Mucosa of rectum (tissue), 2 donors: ENCODE results near the gene RFX3.

Experiments used
- H3K27ac ChIP-seq, 2 donors: one replicate each; pipeline ENCODE4 v1.7.0; 2013; ENCODE audit warnings: inconsistent platforms in 2 of 2, low read depth in 2 of 2, low read length in 2 of 2
- H3K27me3 ChIP-seq, 2 donors: one replicate each; pipeline ENCODE4 v1.7.0; 2013; ENCODE audit warnings: low read length in 2 of 2; ENCODE audit not compliant: control insufficient read depth in 2 of 2, insufficient read depth in 2 of 2
- H3K36me3 ChIP-seq, 2 donors: one replicate each; pipeline ENCODE4 v1.7.0; 2013; ENCODE audit warnings: low read length in 2 of 2; ENCODE audit not compliant: control insufficient read depth in 2 of 2, insufficient read depth in 2 of 2
- H3K4me1 ChIP-seq, 2 donors: one replicate each; pipeline ENCODE4 v1.7.0; 2013; ENCODE audit warnings: low read length in 2 of 2, mild to moderate bottlenecking in 1 of 2; ENCODE audit not compliant: control insufficient read depth in 2 of 2, insufficient read depth in 2 of 2
- H3K4me3 ChIP-seq, 2 donors: one replicate each; pipeline ENCODE4 v1.7.0; 2013; ENCODE audit warnings: low read length in 2 of 2
- H3K9ac ChIP-seq, 2 donors: one replicate each; pipeline ENCODE4 v1.7.0; 2013; ENCODE audit warnings: low read length in 2 of 2, low read depth in 1 of 2, mild to moderate bottlenecking in 1 of 2
- H3K9me3 ChIP-seq, 2 donors: one replicate each; pipeline ENCODE4 v1.7.0; 2013; ENCODE audit warnings: low read length in 2 of 2; ENCODE audit not compliant: control insufficient read depth in 2 of 2
- donor health status: healthy.
- donor health status: Normal muscosa, but diverticular disease.

RFX3 gene

DNA sequence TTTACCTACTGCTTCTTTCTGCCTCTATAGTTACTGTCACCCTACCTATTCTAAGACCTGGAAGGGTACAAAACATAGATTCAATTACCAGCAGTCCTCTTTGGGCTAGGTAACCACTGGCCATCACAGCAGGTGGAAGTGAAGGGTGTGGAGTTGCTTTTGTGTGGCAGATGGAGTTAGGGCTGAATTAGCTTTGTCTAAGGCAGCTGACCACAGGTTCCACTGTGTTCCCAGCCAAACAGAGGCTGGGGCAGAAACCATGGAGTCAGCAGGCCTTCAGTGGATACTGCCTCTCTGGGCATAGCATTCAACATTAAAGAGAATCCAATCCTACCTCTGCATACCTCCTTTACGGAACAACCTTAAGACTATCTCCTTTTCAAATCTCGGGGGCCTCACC lies 254.2 kb downstream of the RFX3 start:
- Histone ChIP-seq H3K27ac (no peak overlapping the region), H3K9me3 (no peaks in the 10 kb centered on the region), H3K27me3 (no peaks in the 10 kb centered on the region), H3K36me3 (peaks cover 0 to 4% of the 10 kb centered on the region in 2 donors), H3K4me3 (no peak overlapping the region), H3K4me1 (no peaks in the 10 kb centered on the region), H3K9ac (no peak overlapping the region)

DNA sequence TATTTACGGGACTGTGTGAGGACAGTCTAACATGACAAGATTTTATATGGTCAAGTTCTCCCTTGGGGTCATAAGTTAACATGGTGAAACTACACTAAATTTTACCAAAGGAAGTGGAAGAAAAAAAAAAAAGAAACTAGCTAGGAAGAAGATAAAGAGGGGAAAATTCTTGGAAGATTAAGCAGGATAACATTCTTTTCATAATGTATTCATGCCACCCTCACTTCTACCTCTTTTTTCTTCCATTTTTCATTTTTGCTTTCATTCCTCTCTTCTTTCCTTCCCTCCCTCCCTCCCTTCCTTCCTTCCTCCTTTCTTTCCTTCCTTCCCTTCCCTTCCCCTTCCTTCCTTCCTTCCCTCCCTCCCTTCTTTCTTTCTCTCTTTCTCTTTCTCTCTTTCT lies 254.6 kb downstream of the RFX3 start:
- H3K4me1 ChIP-seq, result no peaks in the 10 kb centered on the region
- no peaks in the 10 kb centered on the region for H3K27me3 ChIP-seq
- peaks cover 0 to 4% of the 10 kb centered on the region in 2 donors for H3K36me3 ChIP-seq
- H3K9ac ChIP-seq, result no peak overlapping the region
- no peak overlapping the region for H3K27ac ChIP-seq
- H3K4me3 ChIP-seq, result no peak overlapping the region
- H3K9me3 ChIP-seq, result no peaks in the 10 kb centered on the region

- H3K27ac ChIP-seq, result no peak overlapping the region
- H3K36me3 ChIP-seq, result peaks cover 3 to 6% of the 10 kb centered on the region in 2 donors
- no peaks in the 10 kb centered on the region for H3K9me3 ChIP-seq
- H3K27me3 ChIP-seq, result no peaks in the 10 kb centered on the region
- H3K4me1 ChIP-seq, result no peaks in the 10 kb centered on the region
- H3K4me3 ChIP-seq, result no peak overlapping the region
- no peak overlapping the region for H3K9ac ChIP-seq
These were observed 257.6 kb downstream of the RFX3 start for GRCh38 chr9:3268223-3268622.

DNA sequence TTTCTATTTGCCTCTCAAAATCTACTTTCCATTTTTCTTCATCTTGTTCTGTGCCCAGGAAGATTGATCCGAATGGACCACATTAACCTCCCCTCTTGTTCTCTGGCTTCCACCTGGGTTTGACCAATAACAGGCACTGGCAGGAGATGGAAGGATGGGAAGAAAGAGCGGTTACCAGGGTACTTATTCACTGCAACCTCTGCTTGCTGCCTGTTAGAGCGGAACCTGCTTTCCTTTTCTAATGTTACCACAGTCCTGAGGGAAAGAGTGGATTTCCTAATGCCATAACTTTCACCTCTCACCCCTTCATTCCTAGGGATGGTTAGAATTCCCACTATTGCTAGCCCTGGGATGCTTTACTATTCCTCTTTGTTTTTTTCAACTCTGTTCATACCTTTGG lies 262.1 kb downstream of the RFX3 start:
- Histone ChIP-seq H3K36me3 (peaks cover 2 to 8% of the 10 kb centered on the region in 2 donors), H3K4me3 (no peak overlapping the region), H3K4me1 (no peaks in the 10 kb centered on the region), H3K27ac (no peak overlapping the region), H3K27me3 (no peaks in the 10 kb centered on the region), H3K9ac (no peak overlapping the region), H3K9me3 (no peaks in the 10 kb centered on the region)

- H3K27me3 ChIP-seq, result no peaks in the 10 kb centered on the region
- H3K4me3 ChIP-seq, result no peak overlapping the region
- no peaks in the 10 kb centered on the region for H3K9me3 ChIP-seq
- H3K36me3 ChIP-seq, result peaks cover 2 to 8% of the 10 kb centered on the region in 2 donors
- H3K27ac ChIP-seq, result no peak overlapping the region
- no peaks in the 10 kb centered on the region for H3K4me1 ChIP-seq
- no peak overlapping the region for H3K9ac ChIP-seq
These were observed 262.8 kb downstream of the RFX3 start for GRCh38 chr9:3262826-3263529.

GRCh38 chr9:3261484-3261883 lies 264.3 kb downstream of the RFX3 start:
- Histone ChIP-seq H3K36me3 (peaks cover 4 to 10% of the 10 kb centered on the region in 2 donors), H3K4me3 (no peak overlapping the region), H3K4me1 (no peaks in the 10 kb centered on the region), H3K9ac (no peak overlapping the region), H3K27ac (no peak overlapping the region), H3K27me3 (no peaks in the 10 kb centered on the region), H3K9me3 (no peaks in the 10 kb centered on the region)

DNA sequence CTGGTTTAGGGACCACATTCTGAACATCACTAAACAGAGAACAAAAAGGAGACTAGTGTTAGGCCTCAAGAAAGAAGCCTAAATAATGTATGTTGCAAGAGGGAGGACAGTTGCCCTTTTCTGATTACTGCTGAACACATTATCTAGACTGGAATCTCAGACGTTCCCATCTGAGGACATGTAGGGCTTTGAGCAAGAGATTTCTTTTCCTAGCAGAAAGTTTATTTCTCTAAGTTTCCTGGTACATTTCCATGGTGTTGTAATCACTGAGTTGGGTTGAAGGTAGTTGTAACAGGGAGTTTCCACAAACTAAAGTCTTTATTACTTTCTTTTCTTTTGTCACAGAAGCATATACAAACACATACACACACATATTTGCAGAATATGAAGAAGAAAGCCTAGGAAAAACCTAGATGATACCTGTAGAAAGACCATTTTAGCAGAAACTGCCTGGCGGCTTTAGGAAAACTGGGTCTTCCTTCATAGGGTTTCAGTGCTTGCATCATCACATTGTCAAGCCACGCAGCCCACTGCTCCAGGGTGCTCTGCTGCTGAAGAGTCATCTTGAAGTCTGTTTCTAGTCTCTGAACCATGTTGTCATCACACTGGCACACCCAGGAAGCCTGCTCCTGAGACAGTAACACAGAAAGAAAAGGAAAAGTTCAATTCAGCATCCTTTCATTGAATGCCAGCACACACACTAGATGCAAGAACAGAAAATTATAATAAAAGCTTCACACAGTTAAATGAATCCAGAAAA lies 269.1 kb downstream of the RFX3 start:
- Histone ChIP-seq H3K27ac (no peak overlapping the region), H3K27me3 (no peaks in the 10 kb centered on the region), H3K36me3 (peaks cover 4 to 9% of the 10 kb centered on the region in 2 donors), H3K4me3 (no peak overlapping the region), H3K9ac (no peak overlapping the region), H3K9me3 (no peaks in the 10 kb centered on the region), H3K4me1 (no peaks in the 10 kb centered on the region)

GRCh38 chr9:3251309-3251708 lies 274.5 kb downstream of the RFX3 start:
- H3K4me1 ChIP-seq, result no peaks in the 10 kb centered on the region
- H3K9ac ChIP-seq, result no peak overlapping the region
- peaks cover under 1 to 9% of the 10 kb centered on the region in 2 donors for H3K36me3 ChIP-seq

DNA sequence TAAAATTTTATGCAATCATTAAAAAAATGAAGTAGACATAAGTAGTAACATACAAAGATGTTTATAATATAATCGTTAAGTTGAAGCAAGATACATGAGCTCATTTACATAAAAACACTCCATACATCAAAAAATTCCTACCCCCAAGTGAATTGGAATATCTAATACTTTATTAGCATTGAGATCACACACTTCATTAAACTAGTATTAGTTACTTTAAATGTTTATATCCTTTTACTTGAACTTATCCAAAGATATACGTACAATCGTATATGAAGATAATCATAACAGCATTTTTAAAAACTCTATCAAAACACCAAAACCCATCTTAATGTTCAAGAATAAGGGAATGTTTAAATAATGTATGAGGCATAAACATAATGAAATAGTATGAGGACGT lies 275.1 kb downstream of the RFX3 start:
- no peaks in the 10 kb centered on the region for H3K4me1 ChIP-seq
- no peak overlapping the region for H3K9ac ChIP-seq
- no peak overlapping the region for H3K27ac ChIP-seq
- H3K9me3 ChIP-seq, result no peaks in the 10 kb centered on the region
- no peak overlapping the region for H3K4me3 ChIP-seq
- peaks cover 0 to 9% of the 10 kb centered on the region in 2 donors for H3K36me3 ChIP-seq
- no peaks in the 10 kb centered on the region for H3K27me3 ChIP-seq

More at GRCh38 chr9:3251309-3251708, 274.5 kb downstream of the RFX3 start:
- H3K4me3 ChIP-seq, result no peak overlapping the region
- no peak overlapping the region for H3K27ac ChIP-seq
- no peaks in the 10 kb centered on the region for H3K27me3 ChIP-seq
- H3K9me3 ChIP-seq, result no peaks in the 10 kb centered on the region

DNA sequence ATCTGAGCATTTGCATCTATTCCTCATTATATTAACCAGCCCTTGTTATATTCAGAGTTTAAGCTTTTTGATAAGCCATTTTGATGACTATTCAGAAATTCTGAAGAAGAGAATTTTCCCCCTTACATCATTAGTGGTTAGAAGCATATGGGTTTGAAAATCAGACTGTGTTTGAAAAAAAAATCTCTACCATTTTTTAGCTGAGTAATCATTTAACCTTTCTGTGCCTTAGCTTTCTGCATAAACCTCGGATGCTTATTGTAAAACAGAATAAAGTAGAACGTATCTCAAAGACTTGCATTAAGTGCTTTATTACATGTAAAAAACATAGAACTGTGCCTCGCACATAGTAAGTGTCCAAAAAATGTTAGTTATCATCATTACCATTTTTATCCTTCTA lies 278.6 kb downstream of the RFX3 start:
- Histone ChIP-seq H3K36me3 (peaks cover 0 to 6% of the 10 kb centered on the region in 2 donors), H3K27me3 (no peaks in the 10 kb centered on the region)

More for the DNA sequence above, 278.6 kb downstream of the RFX3 start:
- Histone ChIP-seq H3K9me3 (no peaks in the 10 kb centered on the region), H3K4me1 (no peaks in the 10 kb centered on the region), H3K27ac (no peak overlapping the region), H3K9ac (no peak overlapping the region), H3K4me3 (no peak overlapping the region)
